Measurements from ENCODE around the gene RAPGEF2.

RAPGEF2 gene

GRCh38 chr4:159337041-159337440, 234.2 kb downstream of the RAPGEF2 start:
- no peak for DNase-seq

GRCh38 chr4:159341522-159341921, 238.6 kb downstream of the RAPGEF2 start:
- DNase-seq: no peak

- DNase-seq: no peak
Measured at GRCh38 chr4:159342374-159342773, 239.5 kb downstream of the RAPGEF2 start.

GRCh38 chr4:159343116-159343515, 240.2 kb downstream of the RAPGEF2 start:
- no peak for DNase-seq

GRCh38 chr4:159344877-159345276, 242.0 kb downstream of the RAPGEF2 start:
- DNase-seq: no peak

- DNase-seq: no peak
Measured at GRCh38 chr4:159346681-159347080, 243.8 kb downstream of the RAPGEF2 start.

GRCh38 chr4:159347813-159348212, 244.9 kb downstream of the RAPGEF2 start:
- no peak for DNase-seq

- DNase-seq: no peak
Measured at GRCh38 chr4:159349332-159349731, 246.5 kb downstream of the RAPGEF2 start.

- no peak for DNase-seq
Measured at GRCh38 chr4:159352609-159353008, 249.7 kb downstream of the RAPGEF2 start.

- DNase-seq: no peak
Measured at GRCh38 chr4:159353422-159354116, 250.7 kb downstream of the RAPGEF2 start.

GRCh38 chr4:159355466-159355865, 252.6 kb downstream of the RAPGEF2 start:
- no peak for DNase-seq

- DNase-seq: no peak
Measured at GRCh38 chr4:159357350-159357749, 254.5 kb downstream of the RAPGEF2 start.

GRCh38 chr4:159358226-159358625, 255.3 kb downstream of the RAPGEF2 start:
- no peak for DNase-seq

GRCh38 chr4:159360549-159360948, 257.7 kb downstream of the RAPGEF2 start:
- DNase-seq: no peak

GRCh38 chr4:159363361-159363760, 260.5 kb downstream of the RAPGEF2 start:
- no peak for DNase-seq

GRCh38 chr4:159366966-159367780, 264.3 kb downstream of the RAPGEF2 start:
- DNase-seq: peak; percentile 22 to 37

- no peak for DNase-seq
Measured at GRCh38 chr4:159367781-159368080, 264.9 kb downstream of the RAPGEF2 start.

- DNase-seq: peak in 1 of 2 experiments; percentile 10
Measured at GRCh38 chr4:159368320-159368719, 265.4 kb downstream of the RAPGEF2 start.

GRCh38 chr4:159369256-159369655, 266.4 kb downstream of the RAPGEF2 start:
- DNase-seq: no peak

GRCh38 chr4:159370286-159370685, 267.4 kb downstream of the RAPGEF2 start:
- no peak for DNase-seq

- no peak for DNase-seq
Measured at GRCh38 chr4:159374749-159375530, 272.1 kb downstream of the RAPGEF2 start.

GRCh38 chr4:159376289-159376688, 273.4 kb downstream of the RAPGEF2 start:
- no peak for DNase-seq

- no peak for DNase-seq
Measured at GRCh38 chr4:159378056-159378616, 275.3 kb downstream of the RAPGEF2 start.
